ENCODE data around the gene SLC16A2.

- TF ChIP-seq POLR2AphosphoS5 (IDR thresholded peaks at IDR 0.05; ENCODE audit: low read depth, low read length) (no peak), POLR2A (IDR thresholded peaks at IDR 0.05; ENCODE audit: low read depth, low read length) (no peak), PAX5 (IDR thresholded peaks at IDR 0.05; ENCODE audit: insufficient read depth, low read length, severe bottlenecking) (no peak)
Measured at GRCh38 chrX:74445099-74445498, 23.8 kb downstream of the SLC16A2 start.
